Activated gamma-delta T cell (primary cell): ENCODE results near the gene GRK1.

Experiments
- DNase-seq: peaks from one replicate; lab custom pipeline; 2025; lab: John Stamatoyannopoulos, UW

GRK1 gene

GRCh38 chr13:113650275-113650674 is 16.7 kb upstream of the GRK1 start:
- no peak for DNase-seq

GRCh38 chr13:113650731-113651148 is 16.3 kb upstream of the GRK1 start:
- no peak for DNase-seq

- DNase-seq, result no peak
These were observed 15.3 kb upstream of the GRK1 start for GRCh38 chr13:113651511-113652403.

GRCh38 chr13:113652404-113653263 is 14.4 kb upstream of the GRK1 start:
- DNase-seq, result no peak

- DNase-seq, result no peak
These were observed 13.5 kb upstream of the GRK1 start for GRCh38 chr13:113653264-113654174.

- no peak for DNase-seq
These were observed 12.9 kb upstream of the GRK1 start for GRCh38 chr13:113654175-113654560.

- DNase-seq, result no peak
These were observed 12.3 kb upstream of the GRK1 start for GRCh38 chr13:113654591-113655345.

- DNase-seq, result no peak
These were observed 11.5 kb upstream of the GRK1 start for GRCh38 chr13:113655346-113656002.

GRCh38 chr13:113656003-113656588 is 10.9 kb upstream of the GRK1 start:
- DNase-seq, result no peak

- DNase-seq, result no peak
These were observed 10.0 kb upstream of the GRK1 start for GRCh38 chr13:113656831-113657671.

- no peak for DNase-seq
These were observed 8.9 kb upstream of the GRK1 start, which contains the start of gene ATP4B for GRCh38 chr13:113657851-113658741. ATP4B (minus strand) TSS chr13:113658198; CDS start chr13:113658144, 54 bp downstream.

GRCh38 chr13:113658836-113659235 is 8.2 kb upstream of the GRK1 start:
- no peak for DNase-seq

GRCh38 chr13:113659337-113659736 is 7.7 kb upstream of the GRK1 start:
- DNase-seq, result no peak

GRCh38 chr13:113660066-113660465 is 7.0 kb upstream of the GRK1 start:
- no peak for DNase-seq

GRCh38 chr13:113661509-113661908 is 5.5 kb upstream of the GRK1 start:
- DNase-seq, result no peak

GRCh38 chr13:113663934-113664333 is 3.1 kb upstream of the GRK1 start:
- DNase-seq, result no peak

GRCh38 chr13:113664751-113665596 is 2.0 kb upstream of the GRK1 start:
- no peak for DNase-seq
